GM19238 (cell line): ENCODE measurements around the gene ABHD6.
"Not testable (repeated sequence)": the region's sequence is repeated elsewhere in the genome, so short reads cannot be mapped to it uniquely, and the experiment has no call there.

Source experiments
- DNase-seq: peaks from one replicate; pipeline ENCODE4 v3.0.0; 2011; ENCODE audit warnings: low spot score; ENCODE audit not compliant: insufficient read length

The ABHD6 gene

GRCh38 chr3:58321791-58322190, 84.2 kb downstream of the ABHD6 start:
- no peak for DNase-seq

- no peak for DNase-seq
Observed at GRCh38 chr3:58322793-58323192, 85.2 kb downstream of the ABHD6 start.

GRCh38 chr3:58323529-58324390, 86.2 kb downstream of the ABHD6 start:
- DNase-seq = no peak

GRCh38 chr3:58324391-58325390, 87.1 kb downstream of the ABHD6 start:
- DNase-seq = no peak

- DNase-seq = no peak
Observed at GRCh38 chr3:58325525-58325992, 88.0 kb downstream of the ABHD6 start.

GRCh38 chr3:58326267-58326900, 88.8 kb downstream of the ABHD6 start:
- no peak for DNase-seq

GRCh38 chr3:58329150-58329921, 91.7 kb downstream of the ABHD6 start:
- DNase-seq = no peak

GRCh38 chr3:58329922-58330413, 92.4 kb downstream of the ABHD6 start:
- DNase-seq = no peak

- DNase-seq = no peak
Observed at GRCh38 chr3:58331593-58332152, 94.1 kb downstream of the ABHD6 start.

GRCh38 chr3:58332575-58333188, 95.1 kb downstream of the ABHD6 start, which contains the start of gene PXK:
TSS of gene PXK (plus strand) at chr3:58332892. CDS start at chr3:58332989, 97 bp downstream.
- DNase-seq = peak; percentile 74

GRCh38 chr3:58333206-58334012, 95.8 kb downstream of the ABHD6 start:
- DNase-seq = peak; percentile 50

- no peak for DNase-seq
Observed at GRCh38 chr3:58334013-58334321, 96.4 kb downstream of the ABHD6 start.

- DNase-seq = no peak
Observed at GRCh38 chr3:58334506-58334884, 96.9 kb downstream of the ABHD6 start.

GRCh38 chr3:58335652-58335947, 98.0 kb downstream of the ABHD6 start:
- DNase-seq = no peak

GRCh38 chr3:58336135-58336882, 98.7 kb downstream of the ABHD6 start:
- no peak for DNase-seq

- no peak for DNase-seq
Observed at GRCh38 chr3:58337190-58337589, 99.6 kb downstream of the ABHD6 start.

GRCh38 chr3:58339146-58339545, 101.6 kb downstream of the ABHD6 start:
- DNase-seq = not testable (repeated sequence)

- no peak for DNase-seq
Observed at GRCh38 chr3:58340594-58341244, 103.1 kb downstream of the ABHD6 start.
